Smooth muscle cell (in vitro differentiated cells): ENCODE measurements around the gene HDGFL2. TPM values are rescaled to one million over a fixed set of nuclear protein-coding genes. Genes with fewer than 3 reads are reported as not detected.

Experiments used
- DNase-seq: peaks from one replicate; lab custom pipeline; 2025; ENCODE audit not compliant: unreplicated experiment; lab: John Stamatoyannopoulos, UW
- H2AFZ ChIP-seq: fragments of 200-600 bp; sonication (generic); 2 replicates; pipeline ENCODE4 v1.6.0; 2016; ENCODE audit warnings: antibody characterized with exemption, low read depth, mild to moderate bottlenecking
- H3F3A ChIP-seq: fragments of 200-600 bp; sonication (generic); 2 replicates; pipeline ENCODE4 v1.6.0; 2017; ENCODE audit warnings: antibody characterized with exemption, low read depth
- H3K27ac ChIP-seq: fragments of 200-600 bp; sonication (generic); 2 replicates; pipeline ENCODE4 v1.5.1; 2016; ENCODE audit warnings: low read depth, mild to moderate bottlenecking
- H3K27me3 ChIP-seq: fragments of 200-600 bp; sonication (generic); 2 replicates; pipeline ENCODE4 v1.6.1; 2016; ENCODE audit warnings: low read depth, mild to moderate bottlenecking
- H3K36me3 ChIP-seq: fragments of 200-600 bp; sonication (generic); 2 replicates; pipeline ENCODE4 v1.5.1; 2016; ENCODE audit warnings: low read depth
- H3K4me1 ChIP-seq: fragments of 200-600 bp; sonication (generic); 2 replicates; pipeline ENCODE4 v1.5.1; 2016; ENCODE audit warnings: low read depth
- H3K4me2 ChIP-seq: fragments of 200-600 bp; sonication (generic); 2 replicates; pipeline ENCODE4 v1.6.0; 2016; ENCODE audit warnings: mild to moderate bottlenecking
- H3K4me3 ChIP-seq: fragments of 200-600 bp; sonication (generic); 2 replicates; pipeline ENCODE4 v1.5.1; 2016; ENCODE audit warnings: mild to moderate bottlenecking
- H3K79me2 ChIP-seq: fragments of 200-600 bp; sonication (generic); 2 replicates; pipeline ENCODE4 v1.6.0; 2016; ENCODE audit warnings: low read depth, mild to moderate bottlenecking
- H3K9ac ChIP-seq: fragments of 200-600 bp; sonication (generic); 2 replicates; pipeline ENCODE4 v1.6.0; 2016; ENCODE audit warnings: low read depth
- H3K9me3 ChIP-seq: fragments of 200-600 bp; sonication (generic); replicated peaks from 2 replicates; pipeline ENCODE4 v1.5.1; 2016; ENCODE audit warnings: low read depth
- H4K20me1 ChIP-seq: fragments of 200-600 bp; sonication (generic); 2 replicates; pipeline ENCODE4 v1.6.0; 2016; ENCODE audit warnings: low read depth
- WGBS: methylation state at CpG from one replicate; pipeline ENCODE4 v1.1.7; 2016; ENCODE audit warnings: low lambda C conversion rate; 5-methylcytosine and 5-hydroxymethylcytosine counted together
- polyA plus RNA-seq: library from polyadenylated mRNA; unstranded; fragments of >200 nt; fragmentation: Nextera tagmentation; extraction: Ambion mirVana; gene quantifications from 2 replicates; pipeline ENCODE4 v1.2.1, GENCODE V29; 2016
- total RNA-seq: library from RNA; depleted of rRNA; stranded (reverse); fragments of >200 nt; gene quantifications from 2 replicates; pipeline ENCODE4 v1.2.3, GENCODE V29; 2014
- TF ChIP-seq, protein P1 (sequence below): fragments of 200-600 bp; sonication (generic); IDR thresholded peaks from 2 replicates; pipeline ENCODE4 v1.5.1; 2017; ENCODE audit warnings: borderline replicate concordance, mild to moderate bottlenecking, antibody characterized with exemption; ENCODE audit not compliant: insufficient read depth, poor library complexity, severe bottlenecking

Gene HDGFL2
- total and polyA plus RNA-seq, 2 experiments from 2014 or later: 27.9 to 94.1 TPM

- no peak overlapping the region for H3K9ac ChIP-seq
- 87% methylated on average over 11 of the region's 11 CpGs for WGBS
These were observed 49.2 kb downstream of the HDGFL2 start for GRCh38 chr19:4521170-4521887.

GRCh38 chr19:4521888-4522242, 49.8 kb downstream of the HDGFL2 start:
- Histone ChIP-seq H3K9ac (no peak overlapping the region), H3K9me3 (no peaks in the 10 kb centered on the region), H3K36me3 (no peaks in the 10 kb centered on the region), H4K20me1 (no peaks in the 10 kb centered on the region), H3F3A (no peaks in the 10 kb centered on the region), H2AFZ (no peak overlapping the region), H3K27me3 (no peaks in the 10 kb centered on the region), H3K79me2 (no peaks in the 10 kb centered on the region), H3K27ac (no peak overlapping the region), H3K4me3 (no peak overlapping the region), H3K4me1 (no peaks in the 10 kb centered on the region), H3K4me2 (no peak overlapping the region)
- 87% methylated on average over 5 of the region's 5 CpGs for WGBS
- TF ChIP-seq, protein P1, sequence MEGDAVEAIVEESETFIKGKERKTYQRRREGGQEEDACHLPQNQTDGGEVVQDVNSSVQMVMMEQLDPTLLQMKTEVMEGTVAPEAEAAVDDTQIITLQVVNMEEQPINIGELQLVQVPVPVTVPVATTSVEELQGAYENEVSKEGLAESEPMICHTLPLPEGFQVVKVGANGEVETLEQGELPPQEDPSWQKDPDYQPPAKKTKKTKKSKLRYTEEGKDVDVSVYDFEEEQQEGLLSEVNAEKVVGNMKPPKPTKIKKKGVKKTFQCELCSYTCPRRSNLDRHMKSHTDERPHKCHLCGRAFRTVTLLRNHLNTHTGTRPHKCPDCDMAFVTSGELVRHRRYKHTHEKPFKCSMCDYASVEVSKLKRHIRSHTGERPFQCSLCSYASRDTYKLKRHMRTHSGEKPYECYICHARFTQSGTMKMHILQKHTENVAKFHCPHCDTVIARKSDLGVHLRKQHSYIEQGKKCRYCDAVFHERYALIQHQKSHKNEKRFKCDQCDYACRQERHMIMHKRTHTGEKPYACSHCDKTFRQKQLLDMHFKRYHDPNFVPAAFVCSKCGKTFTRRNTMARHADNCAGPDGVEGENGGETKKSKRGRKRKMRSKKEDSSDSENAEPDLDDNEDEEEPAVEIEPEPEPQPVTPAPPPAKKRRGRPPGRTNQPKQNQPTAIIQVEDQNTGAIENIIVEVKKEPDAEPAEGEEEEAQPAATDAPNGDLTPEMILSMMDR: no peak
- no peak for DNase-seq

More at GRCh38 chr19:4521170-4521887, 49.2 kb downstream of the HDGFL2 start:
- Histone ChIP-seq H2AFZ (no peak overlapping the region), H3F3A (no peaks in the 10 kb centered on the region), H3K4me2 (no peak overlapping the region), H3K9me3 (no peaks in the 10 kb centered on the region), H3K79me2 (no peaks in the 10 kb centered on the region), H3K36me3 (no peaks in the 10 kb centered on the region), H3K27me3 (no peaks in the 10 kb centered on the region), H3K4me3 (no peak overlapping the region), H3K27ac (no peak overlapping the region), H3K4me1 (no peaks in the 10 kb centered on the region), H4K20me1 (no peaks in the 10 kb centered on the region)
- DNase-seq: no peak
- TF ChIP-seq, protein P1: no peak

- H3K36me3 ChIP-seq: no peaks in the 10 kb centered on the region
- H3K4me3 ChIP-seq: no peak overlapping the region
- no peak overlapping the region for H2AFZ ChIP-seq
- H3K27ac ChIP-seq: no peak overlapping the region
- no peaks in the 10 kb centered on the region for H3K4me1 ChIP-seq
- no peaks in the 10 kb centered on the region for H3K27me3 ChIP-seq
- no peaks in the 10 kb centered on the region for H3K79me2 ChIP-seq
- H3K4me2 ChIP-seq: no peak overlapping the region
- TF ChIP-seq, protein P1: no peak
- DNase-seq: no peak
- 87% methylated on average over 15 of the region's 15 CpGs for WGBS
- H3F3A ChIP-seq: no peaks in the 10 kb centered on the region
- H3K9me3 ChIP-seq: no peaks in the 10 kb centered on the region
- H4K20me1 ChIP-seq: no peaks in the 10 kb centered on the region
- H3K9ac ChIP-seq: no peak overlapping the region
These were observed 50.4 kb downstream of the HDGFL2 start for GRCh38 chr19:4522291-4523002.
